DLD1 (cell line): ENCODE data around the gene PTPRN2.

ENCODE experiments used
- in situ Hi-C: cut with HindIII; loops from 2 replicates; pipeline ENCODE4 v1.10.0; 2017; ENCODE audit warnings: low sequenced_read_pairs

The PTPRN2 gene

DNA sequence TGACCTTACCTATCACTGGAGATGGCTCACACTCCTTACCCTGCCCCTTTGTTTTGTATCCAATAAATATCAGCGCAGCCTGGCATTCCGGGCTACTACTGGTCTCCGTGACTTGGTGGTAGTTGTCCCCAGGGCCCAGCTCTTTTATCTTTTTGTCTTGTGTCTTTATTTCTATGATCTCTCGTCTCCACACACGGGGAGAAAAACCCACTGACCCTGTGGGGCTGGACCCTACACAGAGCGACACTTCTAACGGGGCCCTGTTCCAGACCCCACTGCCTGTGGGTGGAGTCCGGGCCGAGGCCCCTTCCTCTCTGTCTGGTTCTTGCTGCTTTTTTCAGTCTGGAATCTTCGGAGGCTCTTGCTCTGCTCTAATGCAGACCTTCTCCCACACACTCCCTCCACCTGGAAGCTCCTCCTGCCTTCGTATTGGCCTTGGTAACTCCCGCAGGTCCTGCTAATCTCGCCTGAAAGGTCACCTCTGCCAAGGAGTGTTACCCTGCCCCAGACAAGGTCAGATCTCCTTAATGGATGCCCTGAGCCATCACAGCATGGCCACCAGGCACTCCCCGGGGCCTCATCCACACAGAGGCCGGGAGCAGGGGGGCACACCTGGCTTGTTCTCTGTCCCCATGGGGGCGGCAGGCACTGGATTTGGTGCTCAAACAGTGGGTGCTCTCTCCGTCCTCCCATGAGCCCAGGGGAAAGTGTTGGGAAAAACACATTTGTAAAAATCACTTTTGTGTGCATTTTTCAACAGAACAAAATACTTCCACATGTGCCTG is 531.7 kb downstream of the PTPRN2 start:
- in situ Hi-C loops, result no loop called here

DNA sequence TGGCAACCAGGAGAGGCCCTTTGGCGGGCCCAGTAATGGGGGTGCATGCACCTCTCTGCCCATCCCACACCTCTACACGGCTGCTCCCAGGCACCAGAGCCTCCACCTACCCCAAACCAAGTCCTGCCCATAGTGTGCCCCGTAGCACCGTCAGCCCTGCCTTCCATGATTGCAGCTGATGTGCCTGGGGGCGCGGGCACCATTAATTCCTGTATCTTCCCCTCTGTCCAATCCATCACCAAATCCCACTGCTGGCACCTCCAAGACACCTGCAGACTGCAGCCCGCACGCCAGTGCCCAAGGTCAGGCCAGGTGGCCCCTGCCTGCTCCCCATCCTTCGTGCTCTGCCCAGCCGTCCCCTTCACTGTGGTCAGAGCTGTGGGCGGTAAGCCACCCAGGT is 533.0 kb downstream of the PTPRN2 start:
- in situ Hi-C loops, result no loop called here

DNA sequence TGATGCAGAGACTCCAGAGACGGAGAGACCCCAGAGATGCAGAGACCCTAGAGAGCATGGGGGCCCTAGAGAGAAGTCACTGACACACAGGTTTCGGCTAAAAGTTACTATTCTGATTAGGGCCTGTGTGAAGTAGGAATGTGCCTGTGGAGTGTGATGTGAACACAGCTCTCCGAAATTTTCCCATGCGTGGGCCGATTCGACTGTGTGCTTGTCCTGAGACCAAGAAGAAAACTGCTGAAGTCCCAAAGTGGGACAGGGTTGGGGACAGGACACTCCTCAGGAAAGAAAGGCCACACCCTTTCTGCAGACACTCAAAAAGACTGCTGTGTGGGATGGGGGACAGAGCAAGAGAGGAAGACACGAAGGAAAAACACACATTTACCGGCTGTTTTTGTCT is 533.5 kb downstream of the PTPRN2 start:
- in situ Hi-C loops, result no loop called here

DNA sequence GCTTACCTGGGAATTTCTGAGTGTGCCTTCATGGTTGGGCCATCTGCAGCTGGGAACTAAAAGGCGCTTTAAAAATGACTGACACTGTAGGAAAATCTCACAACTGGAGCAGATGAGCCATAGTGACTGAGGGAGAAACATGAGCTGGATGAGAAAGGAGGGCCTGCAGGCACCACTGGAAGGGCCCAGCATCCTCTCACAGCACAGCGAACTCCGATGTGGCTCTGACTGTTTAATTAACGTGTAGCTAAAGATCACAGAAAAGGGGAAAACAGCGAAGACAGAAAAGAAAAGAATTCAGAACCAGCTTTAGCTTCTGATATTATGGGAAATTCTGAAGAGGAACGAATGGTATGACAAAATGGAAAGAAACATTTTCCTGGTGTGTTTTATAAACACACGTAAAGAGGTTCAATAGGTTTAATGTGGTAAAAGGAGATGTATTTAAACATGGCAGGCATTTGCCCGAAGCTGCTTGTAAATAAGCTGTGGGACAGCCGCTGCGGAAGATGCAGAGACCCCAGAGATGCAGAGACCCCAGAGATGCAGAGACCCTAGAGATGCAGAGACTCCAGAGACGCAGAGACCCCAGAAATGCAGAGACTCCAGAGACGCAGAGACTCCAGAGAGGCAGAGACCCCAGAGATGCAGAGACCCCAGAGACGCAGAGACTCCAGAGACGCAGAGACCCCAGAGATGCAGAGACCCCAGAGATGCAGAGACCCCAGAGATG is 534.3 kb downstream of the PTPRN2 start:
- in situ Hi-C loops, result no loop called here

DNA sequence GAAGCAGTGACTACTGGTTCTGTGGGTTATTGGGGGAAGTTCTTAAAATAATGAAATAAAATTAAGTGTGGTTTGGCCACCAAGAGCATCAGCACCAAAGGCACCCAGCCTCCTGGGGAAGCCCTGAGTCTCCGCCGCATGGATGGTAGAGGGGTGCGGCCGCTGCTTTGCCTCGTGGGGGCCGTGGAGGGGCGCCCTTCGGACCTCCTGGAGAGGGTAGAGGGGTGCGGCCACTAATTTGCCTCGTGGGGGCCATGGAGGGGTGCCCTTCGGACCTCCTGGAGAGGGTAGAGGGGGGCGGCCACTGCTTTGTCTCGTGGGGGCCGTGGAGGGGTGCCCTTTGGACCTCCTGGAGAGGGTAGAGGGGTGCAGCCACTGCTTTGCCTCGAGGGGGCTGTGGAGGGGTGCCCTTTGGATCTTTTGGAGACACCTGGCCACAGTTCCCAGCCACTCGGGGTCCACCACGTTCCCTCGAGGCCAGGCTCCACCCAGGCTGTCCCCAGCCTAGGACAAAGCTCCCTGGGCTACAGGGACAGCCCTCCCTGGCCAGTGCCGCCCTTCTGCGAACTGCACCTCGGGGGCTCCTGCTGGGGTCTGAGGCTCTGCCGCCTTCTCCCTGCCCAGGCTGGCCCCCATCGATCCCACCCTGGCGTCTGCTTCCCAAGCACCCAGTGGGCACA is 535.1 kb downstream of the PTPRN2 start:
- in situ Hi-C loops, result no loop called here

DNA sequence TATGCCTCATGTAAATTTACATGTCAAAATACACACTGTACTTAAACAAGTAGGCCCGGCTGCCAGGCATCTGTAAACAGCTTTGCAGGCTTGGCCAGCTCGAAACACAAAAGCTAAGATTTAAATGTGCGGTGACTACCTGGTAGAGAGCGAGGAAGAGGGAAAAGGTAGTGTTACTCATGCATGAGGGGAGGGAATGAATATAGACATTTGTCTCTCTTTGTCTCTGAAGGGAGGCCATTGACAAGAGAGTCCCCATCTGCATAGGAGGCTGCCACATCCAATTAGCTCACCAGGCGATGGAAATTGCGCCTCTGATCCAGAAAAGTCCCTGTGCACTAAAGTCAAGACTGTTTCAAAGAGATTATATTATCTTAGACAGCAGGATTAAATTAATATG is 535.8 kb downstream of the PTPRN2 start:
- in situ Hi-C loops, result no loop called here

DNA sequence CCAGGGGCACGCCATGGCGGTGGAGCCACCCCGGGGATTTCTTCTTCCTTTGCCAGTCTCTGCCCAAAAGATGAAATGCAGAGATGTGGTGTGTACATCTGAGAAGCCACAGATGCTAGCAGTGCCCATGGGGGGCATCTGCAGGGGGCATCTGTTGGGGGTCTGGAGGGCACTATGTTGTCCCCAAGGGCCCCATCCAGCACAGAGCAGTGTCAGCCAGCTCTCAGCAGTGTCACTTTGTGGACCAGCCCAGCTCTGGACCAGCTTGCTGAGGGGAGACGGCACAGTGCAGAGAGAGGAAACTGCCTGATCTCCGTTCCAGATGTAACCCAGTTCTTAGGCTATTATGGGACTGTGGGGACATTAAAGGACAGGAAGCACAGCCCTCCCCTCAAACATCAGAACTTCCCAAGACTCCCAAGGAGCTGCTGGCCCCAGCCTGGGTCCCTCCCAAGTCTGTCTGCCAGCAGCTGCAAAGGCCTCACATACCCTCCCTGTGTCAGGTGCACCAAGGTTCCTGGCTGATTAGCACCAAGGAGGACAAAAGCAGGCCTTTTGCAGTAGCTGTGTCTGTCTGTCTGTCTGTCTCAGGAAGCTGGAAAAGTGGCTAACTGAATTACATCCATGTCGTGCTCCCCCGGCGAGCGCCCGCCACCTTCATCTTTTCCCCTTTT is 536.5 kb downstream of the PTPRN2 start:
- in situ Hi-C loops, result no loop called here

DNA sequence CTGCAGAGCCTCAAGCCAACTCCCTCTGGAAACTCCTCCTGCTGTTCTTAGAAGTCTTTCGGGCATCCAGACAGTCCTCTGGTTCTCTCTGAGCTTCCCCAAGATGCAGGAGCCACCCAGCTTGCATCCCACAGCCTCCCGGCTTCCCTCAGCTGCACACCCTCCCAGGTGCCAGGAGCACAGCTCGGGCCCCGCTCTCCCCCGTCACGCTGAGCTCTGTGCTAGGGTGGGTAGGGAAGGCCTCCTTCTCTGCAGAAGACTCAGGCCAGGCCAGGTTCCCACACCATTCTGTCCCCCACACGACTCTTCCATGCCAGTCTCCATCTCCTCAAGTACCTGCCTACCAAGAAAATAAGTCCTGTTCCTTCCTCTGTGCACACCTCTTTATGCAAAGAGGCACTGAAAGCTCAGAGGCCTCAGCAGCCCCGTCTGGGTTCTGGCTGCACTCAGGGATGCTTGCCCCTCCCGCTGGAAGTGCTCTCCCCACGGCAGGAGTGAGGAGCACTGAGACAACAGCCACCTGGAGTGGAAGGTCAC is 537.1 kb downstream of the PTPRN2 start:
- in situ Hi-C loops, result no loop called here

DNA sequence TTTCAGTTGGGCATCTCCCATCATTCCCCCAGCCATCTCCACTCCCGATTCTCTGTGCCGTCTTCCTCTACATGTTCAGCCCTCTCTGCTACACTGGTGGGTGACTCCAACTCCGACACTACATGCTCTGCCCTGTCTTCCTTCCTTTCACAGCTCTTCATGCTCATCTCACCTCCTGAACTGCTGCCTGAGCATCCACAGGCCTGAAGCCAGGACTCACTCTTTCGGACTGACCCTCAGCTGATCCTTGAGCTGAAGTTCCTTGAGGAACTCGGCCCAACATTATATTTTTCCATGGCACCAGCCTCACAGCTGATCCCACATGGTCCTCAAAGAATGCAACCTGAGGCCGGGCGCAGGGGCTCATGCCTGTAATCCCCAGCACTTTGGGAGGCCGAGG is 538.4 kb downstream of the PTPRN2 start:
- in situ Hi-C loops, result loop anchor here (25.0 kb wide), 1 partner anchor 313 kb away; no protein-coding TSS in a partner anchor

DNA sequence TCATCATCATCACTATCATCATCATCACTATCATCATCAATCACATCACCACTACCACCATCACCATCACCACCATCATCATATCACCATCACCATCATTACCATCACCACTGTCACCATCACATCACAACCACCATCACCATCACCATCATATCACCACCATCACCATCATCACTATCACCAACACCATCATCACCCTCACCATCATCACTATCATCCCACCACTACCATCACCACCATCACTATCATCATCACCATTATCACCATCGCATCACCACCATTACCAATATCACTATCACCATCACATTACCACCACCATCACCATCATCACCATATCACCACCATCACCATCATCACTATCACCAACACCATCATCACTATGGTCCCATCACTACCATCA is 539.1 kb downstream of the PTPRN2 start:
- in situ Hi-C loops, result loop anchor here (25.0 kb wide), 1 partner anchor 314 kb away; no protein-coding TSS in a partner anchor

DNA sequence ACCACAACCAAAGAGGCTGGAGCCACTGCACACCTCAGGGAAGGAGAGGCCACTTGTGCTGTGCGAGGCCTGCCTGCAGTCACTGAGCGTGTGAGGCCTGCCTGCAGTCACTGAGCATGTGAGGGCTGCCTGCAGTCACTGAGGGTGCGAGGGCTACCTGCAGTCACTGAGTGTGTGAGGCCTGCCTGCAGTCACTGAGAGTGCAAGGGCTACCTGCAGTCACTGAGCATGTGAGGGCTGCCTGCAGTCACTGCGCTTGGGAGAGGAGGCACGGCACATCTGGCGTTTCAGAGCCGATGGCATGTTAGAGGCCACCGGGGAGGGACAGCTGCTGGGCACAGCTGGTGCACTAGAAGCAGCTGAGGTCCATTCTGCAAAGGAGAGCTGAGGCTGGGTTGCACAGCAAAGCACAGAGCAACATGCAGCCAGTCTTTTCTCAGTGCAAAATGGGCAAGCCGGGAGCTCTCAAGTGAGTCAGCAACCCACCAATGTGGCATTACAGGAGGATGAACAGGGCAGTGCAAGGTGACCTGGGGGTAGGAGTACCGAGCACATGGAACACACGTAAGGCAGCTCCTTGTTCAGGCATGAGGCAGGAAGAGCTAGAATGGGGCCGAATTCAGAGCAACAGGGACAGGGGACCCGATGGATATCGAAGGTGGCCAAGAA is 540.1 kb downstream of the PTPRN2 start:
- in situ Hi-C loops, result loop anchor here (25.0 kb wide), 1 partner anchor 315 kb away; no protein-coding TSS in a partner anchor

DNA sequence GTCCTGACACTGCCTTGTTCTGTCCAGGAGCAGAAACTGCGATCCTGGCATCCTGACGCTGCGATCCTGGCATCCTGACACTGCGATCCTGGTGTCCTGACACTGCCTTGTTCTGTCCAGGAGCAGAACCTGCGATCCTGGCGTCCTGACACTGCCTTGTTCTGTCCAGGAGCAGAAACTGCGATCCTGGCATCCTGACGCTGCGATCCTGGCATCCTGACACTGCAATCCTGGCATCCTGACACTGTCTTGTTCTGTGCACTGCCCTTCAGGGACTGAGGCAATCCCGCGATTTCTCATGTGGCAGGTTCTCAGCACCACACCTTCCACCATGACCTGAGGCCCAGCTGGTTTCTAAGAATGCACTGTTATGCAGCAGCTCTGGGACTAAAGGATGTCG is 541.4 kb downstream of the PTPRN2 start:
- in situ Hi-C loops, result loop anchor here (25.0 kb wide), 1 partner anchor 316 kb away; no protein-coding TSS in a partner anchor

DNA sequence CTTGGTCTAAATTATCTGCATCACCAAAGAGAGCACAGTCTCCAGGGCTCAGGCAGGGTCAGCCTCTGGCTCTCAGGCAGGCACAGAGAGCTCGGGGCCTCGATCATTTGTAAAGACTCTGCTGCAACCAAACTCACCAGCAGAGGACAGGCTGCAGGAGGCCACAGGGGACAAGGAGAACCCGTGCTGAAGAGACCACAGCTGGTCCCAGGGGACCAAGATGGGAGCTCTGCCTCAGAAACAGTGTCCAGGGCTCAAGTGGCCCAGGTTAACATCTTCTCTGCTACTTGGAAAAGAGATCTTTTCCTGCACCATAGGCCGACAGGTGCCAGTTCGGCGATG is 543.2 kb downstream of the PTPRN2 start:
- in situ Hi-C loops, result loop anchor here (25.0 kb wide), 1 partner anchor 318 kb away; no protein-coding TSS in a partner anchor

DNA sequence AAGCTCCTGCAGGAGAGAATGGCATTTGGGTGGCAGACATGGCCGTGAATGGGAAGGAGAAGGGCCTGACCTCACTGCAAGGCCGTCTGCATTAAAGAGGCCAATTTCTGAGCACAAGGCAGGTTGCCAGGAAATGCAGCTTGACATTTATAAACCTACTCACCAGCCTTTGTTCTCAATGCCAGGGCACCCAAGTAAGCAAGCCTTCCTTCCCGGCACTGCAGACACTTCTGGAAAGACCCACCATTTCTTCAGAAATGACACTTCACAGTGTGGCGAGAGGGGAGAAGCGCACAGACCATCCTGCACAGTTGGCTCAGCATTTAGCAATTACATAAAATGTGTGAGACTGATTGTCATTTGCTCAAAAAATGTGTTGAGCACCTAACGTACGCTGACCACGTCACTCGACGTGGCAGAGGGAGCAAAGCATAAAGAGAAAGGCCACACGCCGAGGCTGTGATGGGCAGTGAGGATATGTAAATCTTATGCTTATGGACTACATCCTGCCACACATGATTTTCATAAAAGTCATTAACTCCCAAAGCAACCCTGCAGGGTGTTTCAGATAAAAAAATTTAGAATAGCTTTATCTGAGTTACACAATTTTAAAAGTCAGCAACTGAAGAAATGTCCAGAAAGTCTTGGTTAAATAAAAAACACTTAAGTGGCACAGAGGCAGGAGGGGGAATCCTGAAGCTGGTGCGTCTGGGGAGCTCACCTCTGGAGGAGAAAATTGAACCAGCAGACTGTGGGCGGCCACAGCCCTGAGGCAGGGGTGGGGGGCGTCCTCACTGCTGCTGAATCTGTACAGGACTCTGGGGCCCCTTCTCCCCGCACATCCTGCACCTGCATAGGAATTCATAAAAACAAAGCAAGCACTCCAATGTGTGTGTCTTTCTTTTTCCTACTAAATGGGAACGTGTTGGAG is 543.8 kb downstream of the PTPRN2 start:
- in situ Hi-C loops, result loop anchor here (25.0 kb wide), 1 partner anchor 318 kb away; no protein-coding TSS in a partner anchor

DNA sequence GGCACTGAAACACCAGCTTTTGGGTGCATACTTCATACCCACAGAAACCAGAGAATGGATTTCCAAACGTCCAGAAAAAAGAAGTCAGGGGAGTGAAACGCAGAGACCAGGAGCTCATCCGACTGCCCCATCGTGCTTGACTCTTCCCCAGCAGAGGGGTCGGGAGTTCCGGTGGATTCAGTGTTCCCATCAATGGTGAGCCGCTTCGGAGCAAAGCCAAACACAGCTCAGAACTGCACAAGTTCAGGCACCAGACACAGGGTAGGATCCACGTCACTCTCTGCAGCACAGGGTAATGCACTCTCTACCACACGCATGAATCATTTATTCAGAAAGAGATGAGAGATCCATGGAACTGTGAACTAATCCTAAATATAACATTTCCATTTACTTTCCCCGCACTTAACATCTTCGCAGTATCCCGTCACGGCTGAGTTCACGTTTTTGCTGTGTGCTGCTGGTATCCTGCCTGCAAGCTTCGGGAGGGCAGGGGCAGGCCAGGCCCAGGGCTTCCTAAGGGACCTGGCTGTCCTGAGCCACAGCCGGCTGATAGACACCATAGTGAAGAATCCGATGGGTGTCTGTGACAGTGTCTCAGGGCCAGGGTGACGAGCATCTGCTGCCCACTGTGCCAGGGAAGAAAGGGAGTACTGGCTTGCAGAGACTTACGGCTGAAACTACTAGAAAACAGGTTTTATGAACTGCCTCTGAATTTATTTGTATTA is 545.3 kb downstream of the PTPRN2 start:
- in situ Hi-C loops, result loop anchor here (25.0 kb wide), 1 partner anchor 320 kb away; no protein-coding TSS in a partner anchor

DNA sequence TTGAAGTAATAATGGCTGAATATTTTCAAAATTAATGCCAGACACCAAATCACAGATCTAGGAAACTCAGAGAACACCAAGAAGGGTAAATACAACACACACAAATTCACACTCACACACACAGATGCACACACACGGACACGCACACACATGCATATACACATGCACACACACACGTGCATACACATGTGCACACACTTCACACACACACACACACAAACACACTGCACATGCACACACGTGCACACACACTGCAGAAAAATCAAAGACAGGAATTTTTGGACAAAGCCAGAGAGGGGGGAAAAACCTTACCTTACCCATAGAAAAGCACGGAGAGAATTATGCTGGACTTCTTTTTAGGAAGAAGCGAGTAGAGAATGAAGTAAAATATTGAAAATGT is 547.4 kb downstream of the PTPRN2 start:
- in situ Hi-C loops, result loop anchor here (25.0 kb wide), 1 partner anchor 322 kb away; no protein-coding TSS in a partner anchor

DNA sequence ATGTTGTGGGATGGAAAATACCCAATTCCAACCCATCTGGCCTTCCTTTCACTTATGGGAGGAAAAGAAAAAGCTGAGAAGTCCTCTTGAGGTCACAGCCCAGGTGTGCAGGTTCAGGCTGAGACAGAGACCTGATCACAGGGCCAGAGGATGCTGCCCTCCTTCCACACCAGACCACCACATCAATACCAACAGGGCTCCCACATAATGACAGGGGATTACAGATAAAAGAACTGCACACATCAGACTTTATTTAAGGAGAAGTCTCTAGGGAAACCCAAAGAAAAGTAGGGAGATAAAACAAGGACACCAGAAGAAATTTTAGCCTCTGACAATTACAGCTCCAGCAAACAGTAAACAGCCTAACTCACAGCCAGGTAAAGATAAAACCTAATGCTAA is 548.4 kb downstream of the PTPRN2 start:
- in situ Hi-C loops, result loop anchor here (25.0 kb wide), 1 partner anchor 323 kb away; no protein-coding TSS in a partner anchor

DNA sequence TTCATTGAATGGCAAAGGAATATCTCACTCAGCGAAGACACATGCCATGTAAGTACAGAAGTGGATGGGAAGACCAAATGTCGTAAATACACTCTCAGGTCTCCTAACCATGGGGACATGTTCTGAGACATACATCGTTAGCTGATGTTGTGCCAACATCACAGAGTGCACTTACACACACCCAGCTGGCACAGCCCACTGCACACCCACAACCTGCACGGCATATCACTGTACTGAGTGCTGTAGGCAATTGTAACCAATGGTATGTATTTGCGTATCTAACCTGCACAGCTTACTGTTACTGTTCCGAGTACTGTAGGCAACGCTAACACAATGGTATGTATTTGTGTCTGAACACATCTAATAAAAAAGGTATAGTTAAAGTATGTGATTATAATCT is 550.4 kb downstream of the PTPRN2 start:
- in situ Hi-C loops, result loop anchor here (25.0 kb wide), 1 partner anchor 325 kb away; no protein-coding TSS in a partner anchor
